GM12872 (cell line): ENCODE measurements around the gene PRPF31.

ENCODE experiments used
- TF ChIP-seq, protein P1 (sequence below): IDR thresholded peaks from 3 replicates; pipeline ENCODE4 v1.5.1; 2011; ENCODE audit warnings: low read depth, mild to moderate bottlenecking, low read length, moderate library complexity; ENCODE audit not compliant: insufficient read depth

Gene PRPF31

DNA sequence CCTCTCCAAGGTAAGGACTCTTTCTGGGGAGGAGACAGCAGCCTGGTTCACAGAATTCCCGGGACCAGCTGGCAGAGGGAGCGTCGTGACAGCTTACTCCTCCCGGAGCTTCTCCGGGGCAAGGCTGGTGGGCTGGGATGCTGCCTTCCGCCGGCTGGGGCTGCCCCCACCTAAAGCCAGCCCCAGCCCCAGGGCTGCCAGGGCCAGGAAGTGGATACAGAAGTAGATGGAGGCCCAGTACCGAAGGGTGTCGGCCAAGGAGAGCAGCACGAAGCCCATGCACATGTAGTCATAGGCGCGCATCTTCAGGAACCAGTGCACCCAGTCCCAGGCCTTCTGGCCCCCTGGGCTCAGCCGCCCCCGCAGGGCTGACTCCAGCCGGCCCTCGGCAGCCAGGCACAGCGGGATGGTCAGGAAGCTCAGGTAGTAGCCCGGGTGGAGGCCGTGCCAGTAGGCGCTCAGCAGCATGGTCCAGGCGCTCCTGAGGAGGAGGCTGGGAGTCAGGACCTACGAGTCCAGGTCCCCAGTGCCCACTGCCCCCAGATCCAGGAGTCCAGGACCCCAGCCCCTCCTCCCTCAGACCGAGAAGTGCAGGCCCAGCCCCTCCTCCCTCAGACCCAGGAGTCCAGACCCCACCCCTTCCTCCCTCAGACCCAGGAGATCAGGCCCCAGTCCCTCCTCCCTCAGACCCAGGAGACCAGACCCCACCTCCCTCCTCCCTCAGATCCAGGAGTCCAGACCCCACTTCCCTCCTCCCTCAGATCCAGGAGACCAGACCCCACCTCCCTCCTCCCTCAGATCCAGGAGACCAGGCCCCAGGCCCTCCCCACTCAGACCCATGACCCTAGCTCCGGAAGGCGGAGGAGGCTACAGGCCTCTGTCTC lies 58.6 kb downstream of the PRPF31 start:
- TF ChIP-seq, protein P1, sequence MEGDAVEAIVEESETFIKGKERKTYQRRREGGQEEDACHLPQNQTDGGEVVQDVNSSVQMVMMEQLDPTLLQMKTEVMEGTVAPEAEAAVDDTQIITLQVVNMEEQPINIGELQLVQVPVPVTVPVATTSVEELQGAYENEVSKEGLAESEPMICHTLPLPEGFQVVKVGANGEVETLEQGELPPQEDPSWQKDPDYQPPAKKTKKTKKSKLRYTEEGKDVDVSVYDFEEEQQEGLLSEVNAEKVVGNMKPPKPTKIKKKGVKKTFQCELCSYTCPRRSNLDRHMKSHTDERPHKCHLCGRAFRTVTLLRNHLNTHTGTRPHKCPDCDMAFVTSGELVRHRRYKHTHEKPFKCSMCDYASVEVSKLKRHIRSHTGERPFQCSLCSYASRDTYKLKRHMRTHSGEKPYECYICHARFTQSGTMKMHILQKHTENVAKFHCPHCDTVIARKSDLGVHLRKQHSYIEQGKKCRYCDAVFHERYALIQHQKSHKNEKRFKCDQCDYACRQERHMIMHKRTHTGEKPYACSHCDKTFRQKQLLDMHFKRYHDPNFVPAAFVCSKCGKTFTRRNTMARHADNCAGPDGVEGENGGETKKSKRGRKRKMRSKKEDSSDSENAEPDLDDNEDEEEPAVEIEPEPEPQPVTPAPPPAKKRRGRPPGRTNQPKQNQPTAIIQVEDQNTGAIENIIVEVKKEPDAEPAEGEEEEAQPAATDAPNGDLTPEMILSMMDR: no peak

DNA sequence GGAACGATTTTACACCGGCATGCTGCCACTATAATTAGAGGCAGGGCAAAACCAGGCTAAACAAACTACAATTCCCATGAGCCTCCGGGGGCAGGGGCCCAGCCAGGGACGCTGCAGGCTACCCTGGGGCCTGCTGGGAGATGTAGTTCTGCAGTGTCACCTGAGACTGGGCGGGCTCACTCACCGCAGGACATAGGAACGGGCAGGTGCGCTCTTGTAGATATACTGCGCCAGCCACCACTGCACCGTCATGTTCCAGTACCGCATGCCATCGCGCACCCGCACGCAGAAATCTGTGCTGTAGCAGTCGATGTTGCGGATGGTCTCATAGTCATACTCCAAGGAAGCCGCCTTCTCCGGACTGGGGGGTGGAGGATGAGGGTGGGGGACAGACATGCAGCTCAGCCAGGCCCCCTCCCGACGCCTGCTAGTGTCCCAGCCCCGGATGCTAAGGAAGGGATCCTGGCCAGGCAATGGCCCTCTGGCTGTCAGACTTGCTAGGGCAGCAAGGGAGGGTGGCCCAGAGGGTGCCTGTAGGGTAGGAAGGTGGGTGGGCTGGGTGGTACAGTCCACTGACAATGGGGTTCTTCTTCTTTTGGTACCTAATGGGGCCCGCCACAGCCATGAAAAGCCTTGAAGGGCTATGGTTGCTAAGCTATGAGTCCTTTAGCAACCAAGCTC lies 63.2 kb downstream of the PRPF31 start:
- TF ChIP-seq, protein P1: no peak

- TF ChIP-seq, protein P1: no peak
These were observed 63.8 kb downstream of the PRPF31 start for GRCh38 chr19:54179262-54179852.

DNA sequence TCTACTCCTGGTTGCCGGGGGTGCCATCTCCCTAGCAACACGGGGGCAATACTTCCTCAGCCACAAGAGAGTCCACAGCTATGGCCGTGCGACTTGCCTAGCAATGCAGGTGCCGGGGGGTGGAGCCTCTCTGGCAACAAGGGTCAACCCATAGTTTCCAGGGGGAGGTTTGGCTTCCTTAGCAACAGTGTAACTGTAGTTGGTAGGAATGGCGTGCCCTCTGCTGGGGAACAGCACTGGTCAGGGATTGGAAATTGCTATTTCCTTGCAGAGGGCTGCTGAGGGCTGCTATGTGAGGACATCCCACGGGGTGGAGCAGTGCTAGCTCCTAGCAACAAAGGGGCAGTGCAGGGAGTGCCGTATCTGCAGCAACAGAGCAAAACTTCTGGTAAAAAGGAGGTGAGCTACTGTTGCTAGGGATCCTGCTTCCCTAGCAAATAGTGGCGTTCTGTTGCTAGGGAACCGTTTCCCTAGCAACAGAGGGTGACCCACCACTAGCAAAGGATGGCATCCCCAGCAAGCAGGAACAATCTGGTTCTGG lies 64.4 kb downstream of the PRPF31 start:
- TF ChIP-seq, protein P1: no peak; the same call in 2 of the 3 replicates

GRCh38 chr19:54180691-54181091 lies 65.1 kb downstream of the PRPF31 start:
- TF ChIP-seq, protein P1: no peak
